ENCODE data around the gene SARDH. TPM values are rescaled to one million over a fixed set of nuclear protein-coding genes. Genes with fewer than 3 reads are reported as not detected.
A peak's percentile ranks its signal among the peaks of the same experiment; 100 is the strongest.
"Not testable (repeated sequence)": the region's sequence is repeated elsewhere in the genome, so short reads cannot be mapped to it uniquely, and the experiment has no call there.

SARDH gene
- total and polyA plus RNA-seq, 4 experiments from 2014 or later, result 2.5 to 19.3 (median 11.4) TPM

DNA sequence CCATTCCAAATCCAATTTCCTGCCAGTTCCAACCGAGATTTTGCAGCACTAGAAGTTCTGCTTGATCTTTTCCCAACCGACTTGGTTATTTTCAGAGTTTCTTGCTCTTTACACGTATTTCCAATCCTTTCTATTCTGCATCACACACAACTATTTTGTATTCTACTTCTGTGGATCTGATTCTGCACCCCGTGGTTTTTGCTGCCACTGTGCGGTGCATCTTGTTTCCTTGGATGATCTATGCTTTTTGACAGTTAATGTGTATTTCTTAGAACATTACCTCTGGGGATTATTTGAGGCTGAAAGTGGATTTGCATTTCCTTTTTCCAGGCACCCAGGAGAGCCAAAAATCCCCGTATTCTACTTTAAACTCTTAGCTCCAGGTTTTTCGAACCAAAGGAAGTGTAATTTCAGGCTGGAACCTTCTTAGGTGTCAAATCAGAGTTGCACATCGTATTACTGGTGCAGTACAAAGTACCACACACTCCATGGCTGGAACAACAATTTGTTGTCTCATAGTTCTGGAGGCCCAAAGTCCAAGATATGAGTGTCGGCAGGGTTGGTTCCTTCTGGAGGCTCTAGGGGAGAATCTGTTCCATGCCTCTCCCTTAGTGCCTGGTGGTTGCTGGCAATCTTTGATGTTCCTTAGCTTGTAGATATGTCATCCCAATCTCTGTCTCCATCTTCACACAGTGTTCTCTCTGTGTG is 14.7 kb upstream of the SARDH start:
- H3K9me3 ChIP-seq (ENCODE audit: control insufficient read depth in 1 of 2, low read length in 2 of 2), result no peaks in the 10 kb centered on the region
- H3K36me3 Mint-ChIP-seq, result no peaks in the 10 kb centered on the region
- no peaks in the 10 kb centered on the region for H3K4me1 ChIP-seq (ENCODE audit: insufficient read depth, low read length)
- H3K36me3 ChIP-seq (ENCODE audit: insufficient read depth, low read length), result no peaks in the 10 kb centered on the region
- peaks cover 32 to 34% of the 10 kb centered on the region in 2 donors for H3K27me3 Mint-ChIP-seq
- H3K27me3 ChIP-seq (ENCODE audit: insufficient read depth, low read length), result no peaks in the 10 kb centered on the region
- H3K27ac ChIP-seq (ENCODE audit: low read depth, low read length), result no peak overlapping the region
- no peak overlapping the region for H3K4me3 ChIP-seq (ENCODE audit: low read length in 2 of 2)
- ChIA-PET POLR2A (ENCODE audit: partially characterized antibody) (no interaction called here), CTCF (ENCODE audit: partially characterized antibody) (no interaction called here)
- peaks cover 0 to 2% (median 0%) of the 10 kb centered on the region in 4 donors for H3K4me1 Mint-ChIP-seq
- H3K9me3 Mint-ChIP-seq, result no peaks in the 10 kb centered on the region
- intact Hi-C loops (cut with micrococcal nuclease), result no loop called here
- no peak overlapping the region for H3K4me3 Mint-ChIP-seq
- no peak for DNase-seq
- H3K27ac Mint-ChIP-seq, result peak overlapping the region in 1 of 7 donors; percentile 35

DNA sequence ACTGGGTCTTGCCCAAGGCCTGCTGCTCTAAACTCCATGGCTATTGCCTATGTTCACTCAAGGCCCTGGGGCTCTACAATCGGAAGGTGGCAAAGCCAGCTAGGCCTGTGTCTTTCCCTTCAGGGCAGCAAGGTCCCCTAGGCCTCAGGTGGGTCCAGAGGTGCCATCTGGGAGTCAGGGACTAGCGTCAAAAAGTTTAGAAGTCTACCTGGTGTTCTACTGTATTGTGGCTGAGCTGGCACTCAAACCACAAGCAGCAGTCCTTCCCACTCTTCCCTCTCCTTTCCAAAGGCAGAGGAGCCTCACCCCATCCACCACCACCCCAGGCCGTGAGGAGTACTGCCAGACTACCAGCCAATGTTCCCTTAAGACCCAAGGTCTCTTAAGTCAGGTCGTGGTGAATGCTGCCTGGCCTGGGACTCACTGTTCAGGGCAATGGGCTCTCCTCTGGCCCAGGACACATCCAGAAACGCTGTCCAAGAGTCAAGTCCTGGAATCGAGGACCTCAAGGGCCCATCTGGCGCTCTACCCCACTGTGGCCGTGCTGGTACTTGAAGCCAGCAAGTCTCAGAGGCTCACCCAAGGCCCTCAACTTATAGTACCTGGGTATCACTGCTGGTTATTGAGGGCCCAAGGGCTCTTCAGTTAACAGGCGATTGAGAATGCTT is 13.0 kb upstream of the SARDH start:
- H3K27ac ChIP-seq (ENCODE audit: low read depth, low read length), result no peak overlapping the region
- no peaks in the 10 kb centered on the region for H3K4me1 ChIP-seq (ENCODE audit: insufficient read depth, low read length)
- H3K4me3 Mint-ChIP-seq, result no peak overlapping the region
- CTCF ChIA-PET (ENCODE audit: partially characterized antibody), result interaction anchor here (1.3 to 2.1 kb wide), 2 partner anchors 9 to 11 kb away, joined by 4 to 8 read pairs; no protein-coding TSS in a partner anchor
- peaks cover 37 to 38% of the 10 kb centered on the region in 2 donors for H3K27me3 Mint-ChIP-seq
- no peaks in the 10 kb centered on the region for H3K27me3 ChIP-seq (ENCODE audit: insufficient read depth, low read length)
- H3K9me3 ChIP-seq (ENCODE audit: control insufficient read depth in 1 of 2, low read length in 2 of 2), result no peaks in the 10 kb centered on the region
- DNase-seq, result no peak
- H3K4me1 Mint-ChIP-seq, result peaks cover 0 to 2% (median 0%) of the 10 kb centered on the region in 4 donors
- POLR2A ChIA-PET (ENCODE audit: partially characterized antibody), result no interaction called here
- intact Hi-C loops (cut with micrococcal nuclease), result no loop called here
- H3K4me3 ChIP-seq (ENCODE audit: low read length in 2 of 2), result no peak overlapping the region
- H3K36me3 ChIP-seq (ENCODE audit: insufficient read depth, low read length), result no peaks in the 10 kb centered on the region
- H3K36me3 Mint-ChIP-seq, result no peaks in the 10 kb centered on the region
- no peaks in the 10 kb centered on the region for H3K9me3 Mint-ChIP-seq
- H3K27ac Mint-ChIP-seq, result no peak overlapping the region

DNA sequence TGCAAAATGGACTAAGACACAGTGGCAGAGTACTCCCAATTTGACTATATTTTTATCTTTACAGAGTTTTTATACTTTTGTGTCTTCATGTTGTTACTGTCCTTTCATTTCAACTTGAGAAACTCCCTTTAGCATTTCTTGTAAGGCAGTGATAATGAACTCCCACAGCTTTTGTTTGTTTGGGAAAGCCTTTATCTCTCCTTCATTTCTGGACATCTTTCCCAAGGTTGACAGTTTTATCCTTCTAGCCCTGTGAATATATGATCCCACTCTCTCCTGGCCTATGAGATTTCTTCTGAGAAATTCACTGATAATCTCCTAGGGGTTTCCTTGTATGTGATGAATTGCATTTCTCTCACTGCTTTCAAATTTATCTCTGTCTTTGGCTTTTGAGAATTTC is 9.2 kb upstream of the SARDH start:
- DNase-seq, result no peak
- Mint-ChIP-seq H3K4me1 (no peaks in the 10 kb centered on the region), H3K27ac (no peak overlapping the region), H3K4me3 (no peak overlapping the region), H3K9me3 (no peaks in the 10 kb centered on the region), H3K27me3 (peaks cover 30 to 36% of the 10 kb centered on the region in 2 donors), H3K36me3 (no peaks in the 10 kb centered on the region)
- ChIA-PET CTCF (ENCODE audit: partially characterized antibody) (no interaction called here), POLR2A (ENCODE audit: partially characterized antibody) (no interaction called here)
- Histone ChIP-seq H3K27ac (ENCODE audit: low read depth, low read length) (no peak overlapping the region), H3K9me3 (ENCODE audit: control insufficient read depth in 1 of 2, low read length in 2 of 2) (no peaks in the 10 kb centered on the region), H3K27me3 (ENCODE audit: insufficient read depth, low read length) (no peaks in the 10 kb centered on the region), H3K4me3 (ENCODE audit: low read length in 2 of 2) (no peak overlapping the region), H3K36me3 (ENCODE audit: insufficient read depth, low read length) (no peaks in the 10 kb centered on the region), H3K4me1 (ENCODE audit: insufficient read depth, low read length) (no peaks in the 10 kb centered on the region)
- intact Hi-C loops (cut with micrococcal nuclease), result no loop called here

DNA sequence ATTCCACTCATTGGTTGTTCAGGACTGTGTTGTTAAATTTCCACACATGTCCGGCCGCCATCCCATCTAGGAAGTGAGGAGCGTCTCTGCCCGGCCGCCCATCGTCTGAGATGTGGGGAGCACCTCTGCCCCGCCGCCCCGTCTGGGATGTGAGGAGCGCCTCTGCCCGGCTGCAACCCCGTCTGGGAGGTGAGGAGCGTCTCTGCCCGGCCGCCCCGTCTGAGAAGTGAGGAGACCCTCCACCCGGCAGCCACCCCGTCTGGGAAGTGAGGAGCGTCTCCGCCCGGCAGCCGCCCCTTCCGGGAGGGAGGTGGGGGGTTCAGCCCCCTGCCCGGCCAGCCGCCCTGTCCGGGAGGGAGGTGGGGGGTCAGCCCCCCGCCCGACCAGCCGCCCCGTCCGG is 6.4 kb upstream of the SARDH start:
- H3K9me3 ChIP-seq (ENCODE audit: control insufficient read depth in 1 of 2, low read length in 2 of 2); H3K27me3 ChIP-seq (ENCODE audit: insufficient read depth, low read length); DNase-seq; H3K4me3 Mint-ChIP-seq; H3K27ac ChIP-seq (ENCODE audit: low read depth, low read length); H3K4me1 Mint-ChIP-seq; H3K9me3 Mint-ChIP-seq; H3K36me3 ChIP-seq (ENCODE audit: insufficient read depth, low read length); H3K4me1 ChIP-seq (ENCODE audit: insufficient read depth, low read length); CTCF ChIA-PET (ENCODE audit: partially characterized antibody); POLR2A ChIA-PET (ENCODE audit: partially characterized antibody); H3K4me3 ChIP-seq (ENCODE audit: low read length in 2 of 2); H3K36me3 Mint-ChIP-seq; intact Hi-C loops (cut with micrococcal nuclease); H3K27ac Mint-ChIP-seq: not testable (repeated sequence)
- peaks cover 18% of the 10 kb centered on the region in 2 donors for H3K27me3 Mint-ChIP-seq

DNA sequence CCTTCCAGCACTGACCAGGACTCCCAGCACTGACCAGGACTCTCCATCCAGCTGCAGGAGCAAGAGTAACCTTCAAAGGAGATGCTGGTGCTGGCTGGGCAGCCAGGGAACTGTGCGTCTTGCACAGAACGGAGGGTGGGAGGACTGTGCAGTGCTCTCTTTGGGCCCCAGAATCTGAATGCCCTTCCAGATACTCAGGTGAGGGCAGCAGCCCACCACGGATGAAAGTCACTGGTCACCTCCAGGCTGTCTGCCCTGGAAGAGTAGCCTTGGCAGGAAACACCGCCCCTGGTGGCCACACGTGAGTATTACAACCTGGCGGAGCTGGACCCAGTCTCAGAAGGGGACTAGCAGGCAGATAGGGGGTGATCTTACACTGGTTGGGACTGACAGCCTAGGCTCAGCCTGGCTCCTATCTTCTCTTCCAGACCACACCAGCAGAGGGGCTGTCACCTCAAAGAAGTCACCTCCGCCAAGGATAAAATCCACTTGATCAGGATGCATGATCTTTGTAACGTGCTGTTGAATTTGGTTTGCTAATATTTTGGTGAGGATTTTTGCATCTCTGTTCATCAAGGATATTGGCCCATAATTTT is 4.8 kb upstream of the SARDH start:
- Histone ChIP-seq H3K27me3 (ENCODE audit: insufficient read depth, low read length) (no peaks in the 10 kb centered on the region), H3K4me3 (ENCODE audit: low read length in 2 of 2) (no peak overlapping the region), H3K36me3 (ENCODE audit: insufficient read depth, low read length) (no peaks in the 10 kb centered on the region), H3K9me3 (ENCODE audit: control insufficient read depth in 1 of 2, low read length in 2 of 2) (no peaks in the 10 kb centered on the region), H3K27ac (ENCODE audit: low read depth, low read length) (no peak overlapping the region), H3K4me1 (ENCODE audit: insufficient read depth, low read length) (peaks cover 14% of the 10 kb centered on the region)
- intact Hi-C loops (cut with micrococcal nuclease), result no loop called here
- CTCF ChIA-PET (ENCODE audit: partially characterized antibody), result interaction anchor here (0.7 to 2.4 kb wide), 12 partner anchors 9 to 154 kb away, joined by 3 to 19 read pairs (median 5); no protein-coding TSS in a partner anchor
- peaks cover 8 to 12% of the 10 kb centered on the region in 2 donors for H3K27me3 Mint-ChIP-seq
- H3K4me3 Mint-ChIP-seq, result no peak overlapping the region
- H3K36me3 Mint-ChIP-seq, result no peaks in the 10 kb centered on the region
- H3K4me1 Mint-ChIP-seq, result peaks cover 0 to 9% (median 4%) of the 10 kb centered on the region in 4 donors
- DNase-seq, result peak; percentile 51 to 67 (median 56)
- no peaks in the 10 kb centered on the region for H3K9me3 Mint-ChIP-seq
- POLR2A ChIA-PET (ENCODE audit: partially characterized antibody), result no interaction called here
- H3K27ac Mint-ChIP-seq, result no peak overlapping the region

DNA sequence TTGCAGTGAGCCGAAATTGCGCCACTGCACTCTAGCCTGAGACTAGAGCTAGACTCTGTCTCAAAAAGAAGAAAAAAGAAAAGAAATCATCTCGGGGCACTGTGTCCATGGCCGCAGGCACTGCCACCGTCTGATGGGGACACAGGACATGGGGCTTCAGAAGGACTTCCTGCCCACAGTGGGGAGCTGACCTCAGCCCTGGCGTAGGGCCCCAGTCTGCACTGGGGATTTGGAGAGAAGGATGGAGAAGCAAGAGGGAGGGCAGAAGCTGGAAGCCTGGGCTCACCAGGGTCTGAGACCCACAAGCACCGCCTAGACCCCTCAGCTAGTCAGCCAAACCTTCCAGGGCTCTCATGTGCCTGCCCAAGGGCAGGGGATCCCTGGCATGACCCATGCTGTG is 4.1 kb upstream of the SARDH start:
- Histone ChIP-seq H3K4me3 (ENCODE audit: low read length in 2 of 2) (no peak overlapping the region), H3K9me3 (ENCODE audit: control insufficient read depth in 1 of 2, low read length in 2 of 2) (no peaks in the 10 kb centered on the region), H3K27ac (ENCODE audit: low read depth, low read length) (no peak overlapping the region), H3K4me1 (ENCODE audit: insufficient read depth, low read length) (peaks cover 15% of the 10 kb centered on the region), H3K27me3 (ENCODE audit: insufficient read depth, low read length) (no peaks in the 10 kb centered on the region), H3K36me3 (ENCODE audit: insufficient read depth, low read length) (no peaks in the 10 kb centered on the region)
- Mint-ChIP-seq H3K9me3 (no peaks in the 10 kb centered on the region), H3K4me3 (no peak overlapping the region), H3K27ac (no peak overlapping the region), H3K36me3 (no peaks in the 10 kb centered on the region), H3K27me3 (peaks cover 4 to 12% of the 10 kb centered on the region in 2 donors), H3K4me1 (peaks cover 0 to 13% (median 4%) of the 10 kb centered on the region in 4 donors)
- DNase-seq, result no peak
- intact Hi-C loops (cut with micrococcal nuclease), result no loop called here
- CTCF ChIA-PET (ENCODE audit: partially characterized antibody), result interaction anchor here (0.6 to 2.4 kb wide), 12 partner anchors 8 to 153 kb away, joined by 3 to 19 read pairs (median 5); no protein-coding TSS in a partner anchor
- POLR2A ChIA-PET (ENCODE audit: partially characterized antibody), result no interaction called here

DNA sequence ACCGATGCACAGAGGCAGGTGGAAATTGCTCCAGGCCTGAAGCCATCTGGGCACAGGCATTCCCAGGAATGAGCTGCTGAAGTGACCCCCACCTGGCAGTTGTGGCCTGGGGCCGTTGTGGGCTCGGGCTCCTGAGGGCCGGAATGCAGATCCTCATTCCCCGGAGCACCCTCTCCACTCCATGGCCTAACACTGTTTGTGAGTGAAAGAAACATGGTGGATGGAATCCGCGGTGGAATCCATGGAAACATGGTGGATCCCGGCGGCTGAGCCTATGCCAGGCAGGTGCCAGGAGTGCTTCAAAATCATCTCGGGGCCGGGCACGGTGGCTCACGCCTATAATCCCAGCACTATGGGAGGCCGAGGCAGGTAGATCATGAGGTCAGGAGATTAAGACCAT is 3.6 kb upstream of the SARDH start:
- CTCF ChIA-PET (ENCODE audit: partially characterized antibody), result interaction anchor here (1.1 to 2.4 kb wide), 6 partner anchors 8 to 153 kb away, joined by 3 to 19 read pairs (median 9); no protein-coding TSS in a partner anchor
- Histone ChIP-seq H3K27me3 (ENCODE audit: insufficient read depth, low read length) (no peaks in the 10 kb centered on the region), H3K9me3 (ENCODE audit: control insufficient read depth in 1 of 2, low read length in 2 of 2) (no peaks in the 10 kb centered on the region), H3K4me1 (ENCODE audit: insufficient read depth, low read length) (peaks cover 15% of the 10 kb centered on the region), H3K4me3 (ENCODE audit: low read length in 2 of 2) (no peak overlapping the region), H3K36me3 (ENCODE audit: insufficient read depth, low read length) (no peaks in the 10 kb centered on the region), H3K27ac (ENCODE audit: low read depth, low read length) (no peak overlapping the region)
- H3K4me1 Mint-ChIP-seq, result peaks cover 0 to 13% (median 4%) of the 10 kb centered on the region in 4 donors
- no peak for DNase-seq
- no peaks in the 10 kb centered on the region for H3K9me3 Mint-ChIP-seq
- peaks cover 4 to 10% of the 10 kb centered on the region in 2 donors for H3K27me3 Mint-ChIP-seq
- H3K4me3 Mint-ChIP-seq, result no peak overlapping the region
- intact Hi-C loops (cut with micrococcal nuclease), result no loop called here
- no peaks in the 10 kb centered on the region for H3K36me3 Mint-ChIP-seq
- POLR2A ChIA-PET (ENCODE audit: partially characterized antibody), result no interaction called here
- H3K27ac Mint-ChIP-seq, result no peak overlapping the region
